ENCODE data around the gene UBE2H.

- TF ChIP-seq CTCF (IDR thresholded peaks at IDR 0.05; ENCODE audit: low read depth, low read length): no peak
- TF ChIP-seq EZH2phosphoT487 (IDR thresholded peaks at IDR 0.05; ENCODE audit: low read depth): no peak
These were observed 6.5 kb downstream of the UBE2H start for GRCh38 chr7:129946282-129946681.
